ENCODE measurements around the gene TMEM170A. TPM values are rescaled to one million over a fixed set of nuclear protein-coding genes. Genes with fewer than 3 reads are reported as not detected.
"Not testable (repeated sequence)": the region's sequence is repeated elsewhere in the genome, so short reads cannot be mapped to it uniquely, and the experiment has no call there.

TMEM170A gene
- total RNA-seq, 1 donor from 2014 or later, result 25.4 TPM

GRCh38 chr16:75459691-75460090 is 4.8 kb downstream of the TMEM170A start:
- ATAC-seq, result no peak

GRCh38 chr16:75458439-75458838 is 6.0 kb downstream of the TMEM170A start:
- H3K9me3 ChIP-seq, result no peaks in the 10 kb centered on the region
- H3K36me3 ChIP-seq, result no peaks in the 10 kb centered on the region
- no peak for ATAC-seq
- H3K27me3 ChIP-seq, result no peaks in the 10 kb centered on the region
- no peak overlapping the region for H3K27ac ChIP-seq
- H3K4me1 ChIP-seq, result peaks cover 13% of the 10 kb centered on the region
- intact Hi-C loops (cut with DNase I), result no loop called here
- no peak for TF ChIP-seq CTCF (IDR thresholded peaks at IDR 0.05)
- no peak overlapping the region for H3K4me3 ChIP-seq
- DNase-seq, result no peak

More at GRCh38 chr16:75459691-75460090, 4.8 kb downstream of the TMEM170A start:
- H3K4me1 ChIP-seq, result peaks cover 13% of the 10 kb centered on the region
- intact Hi-C loops (cut with DNase I), result no loop called here
- H3K9me3 ChIP-seq, result no peaks in the 10 kb centered on the region
- peak; percentile 20 for DNase-seq
- TF ChIP-seq CTCF (IDR thresholded peaks at IDR 0.05), result no peak
- H3K4me3 ChIP-seq, result no peak overlapping the region
- H3K36me3 ChIP-seq, result no peaks in the 10 kb centered on the region
- no peak overlapping the region for H3K27ac ChIP-seq
- H3K27me3 ChIP-seq, result no peaks in the 10 kb centered on the region

GRCh38 chr16:75458029-75458428 is 6.5 kb downstream of the TMEM170A start:
- Histone ChIP-seq H3K27ac (no peak overlapping the region), H3K4me1 (peaks cover 13% of the 10 kb centered on the region), H3K4me3 (no peak overlapping the region), H3K9me3 (no peaks in the 10 kb centered on the region), H3K27me3 (no peaks in the 10 kb centered on the region), H3K36me3 (no peaks in the 10 kb centered on the region)
- intact Hi-C loops (cut with DNase I), result no loop called here
- TF ChIP-seq CTCF (IDR thresholded peaks at IDR 0.05), result no peak
- ATAC-seq (no peak), DNase-seq (no peak)

- no peak overlapping the region for H3K27ac ChIP-seq
- H3K4me1 ChIP-seq, result peaks cover 9% of the 10 kb centered on the region
- H3K9me3 ChIP-seq, result no peaks in the 10 kb centered on the region
- DNase-seq (peak; percentile 19), ATAC-seq (no peak)
- no peaks in the 10 kb centered on the region for H3K36me3 ChIP-seq
- intact Hi-C loops (cut with DNase I), result no loop called here
- H3K27me3 ChIP-seq, result no peaks in the 10 kb centered on the region
- H3K4me3 ChIP-seq, result no peak overlapping the region
- no peak for TF ChIP-seq CTCF (IDR thresholded peaks at IDR 0.05)
These were observed 6.9 kb downstream of the TMEM170A start for GRCh38 chr16:75457485-75458021.

GRCh38 chr16:75456971-75457370 is 7.5 kb downstream of the TMEM170A start:
- H3K9me3 ChIP-seq, result no peaks in the 10 kb centered on the region
- DNase-seq (peak; percentile 15), ATAC-seq (no peak)
- H3K27me3 ChIP-seq, result no peaks in the 10 kb centered on the region
- H3K4me3 ChIP-seq, result no peak overlapping the region
- no peaks in the 10 kb centered on the region for H3K36me3 ChIP-seq
- TF ChIP-seq CTCF (IDR thresholded peaks at IDR 0.05), result no peak
- H3K4me1 ChIP-seq, result peaks cover 5% of the 10 kb centered on the region
- no peak overlapping the region for H3K27ac ChIP-seq
- intact Hi-C loops (cut with DNase I), result no loop called here

GRCh38 chr16:75456486-75456885 is 8.0 kb downstream of the TMEM170A start:
- H3K27me3 ChIP-seq; H3K27ac ChIP-seq; H3K36me3 ChIP-seq; intact Hi-C loops (cut with DNase I); H3K9me3 ChIP-seq; H3K4me1 ChIP-seq; ATAC-seq; H3K4me3 ChIP-seq: not testable (repeated sequence)
- peak; percentile 35 for DNase-seq
